Mammary epithelial cell (primary cell): ENCODE data around the gene FTH1.

Experiments used
- EZH2 ChIP-seq: IDR thresholded peaks from 2 replicates; pipeline ENCODE4 v1.6.1; 2012; ENCODE audit warnings: low read length, inconsistent platforms, borderline replicate concordance
- TF ChIP-seq, protein P1 (sequence below), 2 donors: IDR thresholded peaks in 1 of 2; conservative IDR thresholded peaks in 1 of 2; 2 replicates each; pipeline ENCODE4 v1.5.1; 2011 to 2012; ENCODE audit warnings: inconsistent platforms in 2 of 2, low read length in 2 of 2, mild to moderate bottlenecking in 2 of 2, control low read depth in 1 of 2, low read depth in 1 of 2; ENCODE audit not compliant: insufficient read depth in 1 of 2; ENCODE audit errors: extremely low read depth in 1 of 2

DNA sequence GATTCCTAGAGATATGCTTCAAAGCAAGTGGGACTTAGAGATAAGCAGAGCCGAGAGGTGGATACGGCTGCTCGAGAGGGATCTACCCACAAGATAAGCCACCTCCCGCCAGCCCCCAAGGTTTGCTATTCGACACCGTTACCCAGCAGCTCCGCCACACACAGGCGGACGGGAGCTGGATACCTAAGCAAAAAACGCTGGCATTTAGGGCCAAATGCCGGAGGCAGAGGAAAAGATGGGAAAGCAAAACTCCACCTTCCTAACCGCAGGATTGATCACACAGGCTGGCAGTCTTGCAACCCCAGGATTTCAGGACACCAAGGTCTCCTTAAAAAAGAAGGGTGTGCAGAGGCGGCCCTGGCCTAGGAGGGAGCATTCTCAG is 709 bp downstream of the FTH1 start:
- TF ChIP-seq, protein P1, sequence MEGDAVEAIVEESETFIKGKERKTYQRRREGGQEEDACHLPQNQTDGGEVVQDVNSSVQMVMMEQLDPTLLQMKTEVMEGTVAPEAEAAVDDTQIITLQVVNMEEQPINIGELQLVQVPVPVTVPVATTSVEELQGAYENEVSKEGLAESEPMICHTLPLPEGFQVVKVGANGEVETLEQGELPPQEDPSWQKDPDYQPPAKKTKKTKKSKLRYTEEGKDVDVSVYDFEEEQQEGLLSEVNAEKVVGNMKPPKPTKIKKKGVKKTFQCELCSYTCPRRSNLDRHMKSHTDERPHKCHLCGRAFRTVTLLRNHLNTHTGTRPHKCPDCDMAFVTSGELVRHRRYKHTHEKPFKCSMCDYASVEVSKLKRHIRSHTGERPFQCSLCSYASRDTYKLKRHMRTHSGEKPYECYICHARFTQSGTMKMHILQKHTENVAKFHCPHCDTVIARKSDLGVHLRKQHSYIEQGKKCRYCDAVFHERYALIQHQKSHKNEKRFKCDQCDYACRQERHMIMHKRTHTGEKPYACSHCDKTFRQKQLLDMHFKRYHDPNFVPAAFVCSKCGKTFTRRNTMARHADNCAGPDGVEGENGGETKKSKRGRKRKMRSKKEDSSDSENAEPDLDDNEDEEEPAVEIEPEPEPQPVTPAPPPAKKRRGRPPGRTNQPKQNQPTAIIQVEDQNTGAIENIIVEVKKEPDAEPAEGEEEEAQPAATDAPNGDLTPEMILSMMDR (conservative IDR thresholded peaks at IDR 0.05 in 1 of 2, IDR thresholded peaks at IDR 0.05 in 1 of 2; ENCODE audit: extremely low read depth in 1 of 2, insufficient read depth in 1 of 2, low read depth in 1 of 2, low read length in 2 of 2): no peak
- no peak for TF ChIP-seq EZH2
